NK-92 treated with Interleukin-12 subunit alpha and Interleukin-12 subunit beta, amount 100 ng/mL, for 24 hours (cell line): ENCODE results near the gene GPC5.

Experiments used
- DNase-seq: peaks from one replicate; lab custom pipeline; 2025; lab: John Stamatoyannopoulos, UW

GPC5 gene

DNA sequence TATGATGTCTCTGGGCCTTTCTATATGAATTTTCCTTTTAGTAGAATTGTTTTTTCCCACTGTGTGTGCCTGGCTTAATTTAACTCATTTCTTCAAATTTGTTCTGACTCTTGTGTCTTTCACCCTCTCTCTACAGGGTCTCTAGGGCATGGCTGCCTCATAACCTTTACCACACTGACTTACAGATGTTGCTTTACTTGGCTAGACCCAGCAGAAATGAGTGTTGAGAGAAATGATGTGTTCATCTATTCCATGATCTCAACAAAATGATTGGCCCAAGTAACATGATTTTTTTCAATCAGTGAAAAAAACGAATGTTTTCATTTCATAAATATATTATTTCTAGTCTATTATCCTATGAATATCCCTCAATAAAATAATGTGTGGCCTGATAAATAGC lies 195.0 kb downstream of the GPC5 start:
- DNase-seq, result no peak

DNA sequence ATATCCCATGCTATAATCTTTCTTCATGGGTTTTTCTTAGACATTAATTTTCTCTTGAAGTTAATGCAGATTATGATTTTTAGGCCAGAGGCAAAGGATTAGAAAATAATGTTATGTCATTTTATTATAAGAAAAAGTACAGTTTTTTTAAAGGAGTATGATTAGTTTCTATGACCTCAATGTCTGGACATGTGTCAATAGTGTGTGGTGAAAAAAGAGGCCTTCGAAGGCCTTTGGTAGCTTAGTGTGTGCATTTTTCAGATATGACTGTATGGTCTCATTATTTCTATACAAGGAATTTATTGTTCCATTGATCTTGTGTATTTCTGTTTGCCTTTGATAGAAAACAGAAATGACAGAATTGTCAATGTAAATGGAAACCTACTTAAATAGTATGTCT lies 195.6 kb downstream of the GPC5 start:
- DNase-seq, result no peak

DNA sequence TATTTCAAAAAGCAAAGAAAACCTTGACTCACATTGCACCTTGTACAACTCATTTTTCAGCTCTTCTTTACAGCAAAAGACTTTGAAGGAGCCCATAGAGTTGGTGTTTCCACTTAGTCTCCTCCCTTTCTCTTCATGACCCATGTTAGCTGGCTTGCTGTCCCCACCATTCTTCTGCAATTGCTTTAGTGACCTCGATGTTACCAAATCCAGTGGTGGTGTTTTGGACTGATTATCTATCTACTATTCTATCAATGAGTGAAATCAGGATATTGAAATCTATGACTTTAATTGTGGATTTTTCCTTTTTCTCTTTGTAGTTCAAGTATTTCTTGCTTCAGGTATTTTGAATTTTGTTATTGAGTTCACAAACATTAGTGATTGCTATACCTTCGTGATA lies 197.3 kb downstream of the GPC5 start:
- no peak for DNase-seq

DNA sequence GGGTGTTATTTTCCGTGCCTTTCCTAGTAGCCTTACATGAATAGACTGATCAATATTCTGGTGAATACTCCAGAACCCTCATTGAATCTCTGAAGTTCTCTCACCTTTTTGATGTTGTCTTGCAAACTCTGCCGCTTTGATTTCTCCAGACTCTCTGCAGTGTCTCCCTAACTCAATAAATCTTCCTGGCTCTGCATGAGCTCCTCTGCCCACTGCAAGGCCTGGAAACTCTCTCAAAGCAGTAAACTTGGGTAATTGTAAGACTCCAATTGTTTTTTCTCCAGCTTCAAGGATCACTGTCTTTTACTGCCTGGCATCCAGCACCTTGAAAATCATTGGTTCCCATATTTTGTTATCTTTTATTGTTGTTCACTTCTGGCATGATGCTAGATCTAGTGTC lies 198.4 kb downstream of the GPC5 start:
- DNase-seq, result no peak

DNA sequence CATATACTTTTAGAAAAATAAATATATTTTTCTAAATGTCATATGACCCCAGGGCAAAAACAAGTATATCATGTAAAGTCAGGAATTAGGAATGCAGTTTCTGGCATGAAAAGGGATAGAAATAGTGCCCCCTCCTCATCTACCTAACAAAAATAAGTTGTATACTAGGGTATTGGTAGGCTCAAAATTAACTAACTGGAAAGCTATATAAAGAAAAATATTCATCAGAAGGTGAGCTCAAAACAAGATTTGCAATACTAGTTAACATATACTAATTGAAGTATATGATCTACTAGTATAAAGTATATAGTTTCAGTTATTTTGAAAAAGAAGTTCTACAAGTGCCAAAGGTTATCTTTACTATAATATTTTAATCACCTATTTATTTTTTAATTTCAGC lies 200.2 kb downstream of the GPC5 start:
- DNase-seq, result no peak

DNA sequence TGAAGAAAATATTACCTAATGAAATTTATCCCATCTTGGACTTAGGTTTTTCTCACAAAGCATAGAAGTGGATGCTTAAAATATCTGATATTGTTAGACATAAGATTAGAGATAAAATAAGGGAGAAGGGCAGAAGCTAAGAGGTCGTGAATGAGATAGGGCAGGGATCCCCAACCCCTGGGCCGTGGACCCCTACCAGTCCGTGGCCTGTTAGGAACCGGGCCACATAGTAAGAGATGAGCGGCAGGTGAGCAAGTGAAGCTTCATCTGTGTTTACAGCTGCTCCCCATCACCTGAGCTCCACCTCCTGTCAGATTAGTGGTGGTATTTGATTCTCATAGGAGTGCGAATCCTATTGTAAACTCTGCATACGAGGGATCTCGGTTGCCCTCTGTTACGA lies 202.9 kb downstream of the GPC5 start:
- no peak for DNase-seq

DNA sequence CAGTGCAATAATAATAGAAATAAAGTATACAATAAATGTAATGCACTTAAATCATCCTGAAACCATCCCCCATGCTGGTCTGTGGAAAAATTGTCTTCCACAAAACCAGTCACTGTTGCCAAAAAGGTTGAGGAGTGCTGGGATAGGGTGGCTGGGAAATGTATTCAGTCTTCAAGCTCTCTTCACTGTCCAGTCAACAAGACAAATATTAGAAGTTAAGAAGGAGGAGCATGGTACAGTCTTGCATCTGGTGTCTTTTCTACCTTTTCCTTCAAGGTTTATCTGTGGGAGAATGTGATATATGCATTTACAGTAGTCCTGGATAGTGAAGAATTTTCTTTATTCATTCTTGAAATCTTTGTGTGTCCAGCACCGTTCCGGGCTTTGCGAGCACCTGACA lies 203.4 kb downstream of the GPC5 start:
- DNase-seq, result no peak

DNA sequence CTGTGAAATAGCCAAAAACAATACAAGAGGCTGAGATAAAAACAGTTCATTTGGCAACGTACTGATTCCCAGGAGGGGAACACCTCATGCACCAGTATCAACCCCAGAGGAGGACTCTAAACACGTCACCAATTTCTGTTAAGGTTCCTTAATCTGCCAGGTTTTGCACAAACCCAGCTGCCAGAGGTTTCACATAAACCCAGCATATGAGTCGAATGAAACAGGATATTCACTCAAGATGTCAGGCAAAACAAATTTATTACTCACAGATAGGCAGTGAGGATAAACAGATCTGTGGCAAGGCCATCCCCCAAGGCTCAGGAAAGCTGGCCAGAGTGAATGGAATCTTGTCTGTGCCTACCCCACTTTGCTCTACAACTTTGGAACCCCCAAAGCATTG lies 210.9 kb downstream of the GPC5 start:
- DNase-seq, result no peak

DNA sequence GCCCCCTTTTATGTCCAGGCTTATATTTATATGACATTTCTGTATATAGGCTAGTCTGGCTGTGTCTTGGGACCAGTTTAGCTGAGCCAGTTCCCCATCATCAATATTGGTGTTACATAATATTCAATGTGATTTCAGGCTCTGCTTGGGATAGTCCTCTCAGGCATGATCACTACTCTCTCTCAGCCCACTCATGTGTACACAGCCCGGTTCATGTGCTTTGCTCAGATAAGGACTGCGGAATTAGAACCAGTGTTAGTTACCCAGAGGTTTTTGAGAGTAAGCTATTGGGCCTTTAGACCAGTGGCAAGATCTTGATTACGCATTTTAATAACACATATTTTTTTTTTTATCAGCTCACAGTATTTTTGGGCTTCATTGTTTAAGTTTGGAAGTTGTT lies 219.9 kb downstream of the GPC5 start:
- DNase-seq, result no peak

DNA sequence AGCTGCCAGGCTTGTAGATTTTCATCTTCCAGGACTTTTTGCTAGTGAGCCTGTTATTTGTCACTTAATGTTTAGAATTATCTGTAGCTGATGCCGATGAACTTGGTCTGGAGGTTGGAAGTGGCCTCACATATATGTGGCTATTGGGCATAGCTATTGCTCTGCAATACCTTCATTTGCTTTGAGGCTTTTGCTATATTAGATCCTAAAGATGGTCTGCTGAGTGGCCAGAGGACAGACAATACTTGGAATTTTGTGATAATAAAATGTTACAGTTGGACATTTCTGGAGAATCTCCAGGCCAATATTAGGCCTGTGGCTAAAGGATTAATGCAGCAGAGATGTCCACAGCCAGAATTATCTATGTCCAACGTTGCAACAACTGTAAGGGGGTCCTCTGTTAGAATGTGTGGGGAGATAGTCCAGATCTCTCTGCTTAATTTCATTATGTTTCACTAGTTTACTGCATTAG lies 222.3 kb downstream of the GPC5 start:
- DNase-seq, result no peak

DNA sequence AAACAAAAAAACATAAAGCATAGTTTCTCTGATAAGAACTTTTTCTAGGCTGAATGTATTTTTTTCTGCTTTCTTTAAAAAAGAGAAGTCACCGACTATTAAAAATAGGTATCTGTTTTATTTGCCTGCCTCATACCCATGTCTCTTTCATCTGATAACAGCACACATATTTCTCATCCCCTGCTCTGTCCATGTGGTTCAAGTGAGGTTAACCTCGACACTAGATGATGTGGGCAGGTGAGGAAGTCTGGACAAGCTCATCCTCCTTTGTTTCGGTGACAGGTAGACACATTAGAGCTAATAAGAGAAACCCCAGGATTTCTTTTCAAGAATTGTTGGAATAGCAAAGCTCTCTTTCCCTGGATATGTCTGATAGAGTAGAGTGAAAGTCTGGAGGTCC lies 222.7 kb downstream of the GPC5 start:
- DNase-seq, result no peak

DNA sequence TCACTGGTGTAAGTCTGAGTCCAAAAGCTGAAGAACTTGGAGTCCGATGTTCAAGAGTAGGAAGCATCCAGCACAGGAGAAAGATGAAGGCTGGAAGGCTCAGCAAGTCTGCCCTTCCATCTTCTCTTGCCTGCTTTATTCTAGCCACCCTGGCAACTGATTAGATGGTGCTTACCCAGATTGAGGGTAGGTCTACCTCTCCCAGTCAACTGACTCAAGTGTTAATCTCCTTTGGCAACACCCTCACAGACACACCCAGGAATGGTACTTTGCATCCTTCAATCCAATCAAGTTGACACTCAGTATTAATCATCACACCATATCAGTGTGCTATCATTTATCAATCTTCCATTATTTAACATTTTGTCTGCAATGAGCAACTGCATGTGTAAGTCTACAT lies 223.5 kb downstream of the GPC5 start:
- no peak for DNase-seq

DNA sequence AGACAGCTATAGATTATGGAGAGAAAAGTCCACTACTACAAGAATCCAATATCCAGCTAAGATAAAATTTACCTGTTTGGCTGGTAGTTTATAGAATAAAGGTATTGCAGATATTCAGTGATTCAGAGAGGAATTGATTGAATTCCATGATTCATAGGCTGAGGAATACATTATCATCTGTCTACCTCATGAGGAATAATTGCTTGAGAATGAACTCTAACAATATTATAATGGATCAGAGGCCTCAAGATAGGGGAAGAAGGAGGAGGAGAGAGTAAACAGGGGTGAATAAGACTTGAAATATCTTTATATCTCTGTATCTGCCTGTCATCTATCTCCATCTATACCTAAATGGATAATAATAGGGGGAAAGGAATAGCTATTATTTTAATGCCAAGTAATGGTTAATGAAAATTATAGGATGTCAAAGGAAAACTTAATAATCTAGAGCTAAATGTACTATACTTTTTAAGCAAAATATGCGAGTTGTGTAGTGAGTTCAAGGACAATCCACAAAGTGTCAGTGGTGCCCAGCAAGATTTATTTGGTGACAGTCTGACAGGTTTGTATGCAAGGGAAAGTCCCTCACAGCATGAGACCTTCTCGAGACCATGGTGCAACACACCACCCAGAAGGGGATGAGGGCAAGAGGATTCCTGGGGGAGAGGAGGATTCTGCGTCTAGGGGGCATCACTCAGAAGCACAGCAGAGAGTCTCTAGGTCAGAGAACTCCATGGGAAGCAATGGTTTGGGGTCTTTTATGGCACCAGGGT lies 224.5 kb downstream of the GPC5 start:
- DNase-seq, result no peak

DNA sequence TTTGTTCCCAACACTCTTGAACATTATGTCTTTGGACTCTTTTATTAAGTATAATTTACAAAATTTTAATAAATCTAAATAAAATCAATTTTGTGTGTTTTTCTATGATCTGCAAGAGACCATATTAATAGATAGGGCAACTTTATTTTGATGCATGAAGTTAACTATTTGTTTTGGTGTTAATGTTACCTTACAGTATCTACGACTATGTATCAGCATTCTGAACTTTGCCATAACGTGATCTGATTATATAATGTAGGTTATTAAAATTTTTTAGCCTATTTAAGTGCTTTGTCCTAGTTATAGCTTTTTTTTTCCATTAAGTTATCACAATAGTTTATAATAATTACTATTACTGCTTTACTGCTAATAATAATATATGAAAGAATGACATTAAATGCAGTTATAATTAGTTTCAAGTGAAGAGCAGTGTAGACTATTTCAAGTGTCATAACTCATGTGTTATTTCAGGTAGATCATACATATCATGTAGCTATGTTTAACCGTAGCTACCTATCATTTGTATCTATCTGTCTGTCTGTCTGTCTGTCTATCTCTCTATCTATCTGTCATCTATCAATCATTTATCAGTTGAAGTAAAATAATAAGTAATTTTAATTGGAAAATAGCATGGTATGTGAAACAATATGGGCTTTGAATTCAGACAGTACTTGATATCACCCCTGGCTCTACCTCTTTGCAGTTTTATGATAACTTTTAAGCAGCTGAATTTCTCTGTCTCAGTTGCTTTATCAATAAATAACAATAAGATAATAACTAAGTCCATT lies 229.7 kb downstream of the GPC5 start:
- no peak for DNase-seq

DNA sequence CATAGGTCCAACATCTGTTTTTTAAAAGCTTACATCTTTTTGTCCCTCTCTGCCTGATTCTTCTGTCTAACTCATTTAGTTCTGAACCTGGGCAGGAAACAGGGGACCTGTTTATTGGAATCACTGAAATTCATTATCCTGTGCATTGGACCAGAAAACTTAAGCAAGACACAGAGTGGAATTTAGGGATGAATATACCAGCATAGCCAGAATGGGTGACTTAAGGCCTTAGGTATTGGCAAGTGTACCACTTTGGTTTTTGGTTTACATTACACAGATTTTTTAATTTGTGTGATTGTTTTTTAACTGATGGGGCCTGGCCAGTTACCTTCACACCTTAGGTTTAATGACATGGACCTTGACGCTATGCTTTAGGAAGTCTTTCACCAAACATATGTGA lies 232.5 kb downstream of the GPC5 start:
- DNase-seq, result no peak

DNA sequence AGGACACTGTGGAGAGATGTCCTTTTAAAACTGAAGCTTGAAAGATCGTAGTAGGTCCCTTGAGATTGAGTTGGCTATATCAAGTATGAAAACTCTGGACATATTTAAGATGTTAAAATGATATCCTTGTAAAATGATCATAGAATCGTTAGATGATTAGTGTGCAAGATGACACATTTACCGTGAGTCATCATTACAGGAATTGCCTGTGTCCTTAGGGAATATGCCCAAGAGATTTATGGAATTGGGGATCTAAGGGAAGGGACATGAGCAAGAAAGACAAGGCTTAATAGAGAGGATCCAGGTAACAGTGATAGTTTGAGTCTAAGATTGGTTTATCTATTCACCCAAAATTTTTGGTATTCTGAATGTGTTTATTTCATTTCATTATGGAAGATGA lies 233.7 kb downstream of the GPC5 start:
- no peak for DNase-seq

DNA sequence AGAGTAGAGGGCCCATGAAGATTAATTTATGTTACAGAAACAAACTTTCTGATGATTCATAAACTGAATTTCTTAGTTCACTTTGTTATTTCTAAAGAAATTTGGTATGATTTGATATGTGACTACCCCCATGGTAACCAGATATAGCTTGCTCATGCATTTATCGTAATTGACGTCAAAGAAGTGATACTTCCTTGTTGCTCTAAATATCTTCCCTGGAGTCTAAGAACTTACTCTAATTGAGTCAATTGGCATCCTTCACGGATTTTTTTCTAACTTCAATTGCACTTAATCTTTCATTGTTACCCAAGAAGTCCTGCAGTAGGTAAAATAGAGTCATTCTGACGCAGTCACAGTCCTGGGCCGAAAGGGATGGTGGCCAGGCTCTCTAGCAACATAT lies 240.9 kb downstream of the GPC5 start:
- no peak for DNase-seq

DNA sequence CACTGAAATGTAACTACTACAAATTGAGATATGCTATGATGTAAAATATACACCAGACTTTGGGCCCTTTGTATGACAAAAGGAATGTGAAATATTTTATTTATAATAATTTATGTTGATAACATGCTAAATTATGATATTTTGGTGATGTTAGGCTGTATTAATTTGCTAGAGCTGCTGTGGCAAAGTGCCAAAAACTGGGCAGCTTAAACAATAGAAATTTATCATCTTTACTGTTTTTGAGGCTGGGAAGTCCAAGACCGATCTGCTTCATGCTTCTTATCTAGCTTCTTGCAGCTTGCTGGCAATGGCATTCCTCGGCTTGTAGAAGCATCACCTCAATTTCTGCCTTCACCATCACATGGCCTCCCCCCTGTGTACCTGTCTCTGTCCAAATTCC lies 245.0 kb downstream of the GPC5 start:
- no peak for DNase-seq

DNA sequence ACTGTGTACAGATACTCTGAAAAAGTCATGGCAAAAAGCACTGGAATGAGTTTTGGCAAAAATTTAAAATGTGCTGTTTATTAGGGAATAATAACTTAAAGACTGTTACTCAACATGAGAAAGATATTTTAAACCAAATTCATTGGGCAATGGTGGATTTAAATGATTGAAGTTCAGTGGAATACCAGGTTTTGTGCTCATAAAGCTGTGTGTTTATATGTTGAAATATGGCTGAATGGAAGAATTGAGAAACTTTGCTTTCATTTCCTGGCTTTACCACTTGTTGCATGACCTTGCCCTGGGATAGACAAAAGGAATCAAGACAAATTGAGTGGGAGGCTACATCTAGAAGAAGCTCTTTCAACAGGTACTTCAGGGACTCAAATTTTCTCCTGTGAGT lies 246.4 kb downstream of the GPC5 start:
- no peak for DNase-seq

DNA sequence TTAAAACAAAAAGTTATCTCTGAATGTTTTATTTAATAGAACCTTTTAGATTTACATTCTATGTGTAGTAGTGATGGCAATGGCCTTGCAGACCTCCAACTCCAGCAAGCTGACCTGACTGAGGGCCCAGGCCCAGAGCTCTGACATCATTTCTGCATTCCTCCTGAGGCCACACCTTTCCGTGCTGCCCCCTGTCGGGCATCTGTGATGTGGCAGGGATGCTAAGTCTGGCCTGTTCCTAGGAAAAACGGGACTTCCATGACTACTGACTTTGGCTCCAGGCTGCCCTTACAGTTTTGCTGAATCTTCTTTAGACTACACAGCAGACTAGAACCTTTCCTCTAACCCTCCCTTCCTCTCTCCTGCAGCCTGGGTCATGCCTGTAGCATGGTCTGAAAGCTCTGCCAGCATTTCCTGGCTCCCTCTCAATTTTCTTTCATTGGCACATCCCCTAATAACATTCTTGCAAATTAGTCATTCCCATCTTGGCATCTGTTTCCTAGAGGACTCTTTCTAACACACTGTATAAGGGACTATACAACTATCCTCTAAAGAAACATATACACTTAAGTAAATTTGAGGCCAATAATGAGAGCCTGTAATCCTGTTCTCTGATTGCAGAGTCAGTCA lies 249.1 kb downstream of the GPC5 start:
- no peak for DNase-seq

DNA sequence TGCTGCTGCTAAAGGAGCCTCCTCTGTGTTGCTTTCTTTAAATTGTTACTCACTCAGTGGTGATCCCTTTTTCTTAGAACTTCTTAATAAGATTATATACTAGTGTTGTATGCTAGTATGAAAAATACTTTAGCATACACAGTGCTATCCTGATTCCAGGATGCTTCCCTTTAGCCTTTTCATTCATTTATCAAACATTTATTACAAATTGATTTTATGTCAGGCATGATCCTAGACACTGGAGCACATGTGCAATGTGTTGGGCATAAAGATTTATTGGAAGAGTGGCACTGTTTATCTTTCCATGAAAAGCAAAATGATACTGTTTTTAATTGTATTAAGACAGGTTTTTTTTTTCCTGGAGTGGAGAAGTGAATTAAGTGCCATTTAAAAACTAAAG lies 249.6 kb downstream of the GPC5 start:
- DNase-seq, result no peak

DNA sequence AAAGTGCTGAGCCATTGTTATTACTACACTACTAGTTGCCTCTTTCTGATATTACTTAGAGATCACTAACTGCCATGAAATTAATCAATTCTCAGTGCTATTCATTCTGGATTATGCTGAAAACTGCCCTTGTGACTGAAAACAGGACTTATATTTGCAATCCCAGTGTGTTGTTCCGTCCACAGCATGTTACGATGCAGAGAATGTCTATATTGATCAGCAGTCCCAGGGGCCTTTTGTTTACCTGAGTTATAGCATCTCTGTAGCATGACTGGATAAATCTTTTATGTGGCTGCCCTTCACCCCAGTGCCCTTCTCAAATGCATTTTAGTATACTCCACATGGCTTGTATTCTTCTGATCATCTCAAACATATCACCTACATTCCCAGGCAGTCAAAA lies 251.0 kb downstream of the GPC5 start:
- no peak for DNase-seq
